ENCODE measurements around the gene PPP1R12A. TPM values are rescaled to one million over a fixed set of nuclear protein-coding genes. Genes with fewer than 3 reads are reported as not detected.

PPP1R12A gene
- total and polyA plus RNA-seq, 2 of the 4 experiments (the other 2 are of a cell fraction) = 47.7 to 112 TPM

DNA sequence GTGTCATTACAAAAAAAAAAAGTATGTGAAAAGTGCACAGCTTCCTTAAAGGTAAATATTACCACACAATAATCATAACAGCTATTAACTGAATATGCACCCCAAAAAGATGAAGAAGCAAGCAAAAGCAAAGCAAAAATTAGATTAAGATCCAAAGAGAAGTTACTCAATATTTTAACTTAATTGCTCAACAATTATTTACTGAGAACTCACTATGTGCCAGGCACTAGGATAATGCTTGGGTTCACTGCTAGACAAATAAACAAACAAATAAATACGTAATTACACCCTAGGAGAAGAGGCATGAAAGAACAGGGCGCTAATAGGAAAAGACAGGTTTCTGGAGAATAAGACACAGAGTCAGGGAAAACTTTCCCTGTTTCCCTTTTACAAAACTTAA is 33.4 kb downstream of the PPP1R12A start:
- intact Hi-C loops (cut with micrococcal nuclease) = no loop called here
- Histone ChIP-seq H3K4me2 (ENCODE audit: low read depth, low read length) (no peak overlapping the region), H3K9me1 (ENCODE audit: insufficient read depth, low read length) (peaks cover 6% of the 10 kb centered on the region; the same call in 1 of the 2 replicates), H3K4me1 (ENCODE audit: control insufficient read depth, insufficient read depth, low read length) (peaks cover 2% of the 10 kb centered on the region; the same call in 1 of the 2 replicates), H3K9ac (ENCODE audit: low read depth, low read length) (no peak overlapping the region), H2BK20ac (ENCODE audit: low read depth, low read length) (no peak overlapping the region), H3K9me3 (ENCODE audit: control insufficient read depth, insufficient read depth, low read length) (no peaks in the 10 kb centered on the region), H2AK9ac (replicated peaks; ENCODE audit: low read depth, low read length, poor library complexity) (no peak overlapping the region), H3K79me1 (ENCODE audit: low read depth in 1 of 2, low read length in 2 of 2) (peaks cover 13 to 58% of the 10 kb centered on the region in 2 experiments), H4K8ac (ENCODE audit: low read depth in 2 of 2, low read length in 2 of 2) (no peak overlapping the region), H3K27me3 (ENCODE audit: control insufficient read depth, insufficient read depth, low read length) (no peaks in the 10 kb centered on the region), H4K91ac (ENCODE audit: insufficient read depth, low read depth, low read length) (no peak overlapping the region), H3K18ac (ENCODE audit: low read depth, low read length) (no peak overlapping the region), H3K14ac (replicated peaks; ENCODE audit: low read depth, low read length) (no peak overlapping the region), H3K27ac (ENCODE audit: insufficient read depth, low read length) (no peak overlapping the region), H4K20me1 (ENCODE audit: insufficient read depth, low read length) (peaks cover 78% of the 10 kb centered on the region), H3K23ac (ENCODE audit: low read depth, low read length) (no peak overlapping the region), H4K5ac (ENCODE audit: low read depth, low read length) (no peak overlapping the region), H3K4ac (ENCODE audit: low read depth, low read length) (no peak overlapping the region), H2AFZ (replicated peaks; ENCODE audit: low read length, poor library complexity) (no peak overlapping the region), H3K36me3 (ENCODE audit: control insufficient read depth, insufficient read depth, low read length) (no peaks in the 10 kb centered on the region), H3K4me3 (ENCODE audit: insufficient read depth, low read depth, low read length) (no peak overlapping the region), H2BK15ac (ENCODE audit: low read depth, low read length) (no peak overlapping the region), H2BK5ac (ENCODE audit: low read depth, low read length, poor library complexity, severe bottlenecking) (no peak overlapping the region), H2BK120ac (ENCODE audit: low read depth, low read length) (no peak overlapping the region), H2AK5ac (ENCODE audit: low read depth, low read length) (no peak overlapping the region), H3K56ac (ENCODE audit: extremely low read depth, insufficient read depth, low read length) (no peak overlapping the region)
- ChIA-PET POLR2A (ENCODE audit: unreplicated experiment) (no interaction called here), CTCF (no interaction called here)
- BruUV-seq (replicated peaks) = no TSS peak
- dilution Hi-C loops (cut with HindIII; ENCODE audit: low sequenced_read_pairs, unreplicated experiment) = no loop called here
- ATAC-seq (ENCODE audit: low read depth) = no peak
- DNase-seq = no peak
- WGBS, 2 experiments (ENCODE audit: extremely low coverage in 2 of 2, insufficient read length in 1 of 2) = no CpG with 5 or more reads among the region's 2 CpGs
- TF ChIP-seq, protein P1, sequence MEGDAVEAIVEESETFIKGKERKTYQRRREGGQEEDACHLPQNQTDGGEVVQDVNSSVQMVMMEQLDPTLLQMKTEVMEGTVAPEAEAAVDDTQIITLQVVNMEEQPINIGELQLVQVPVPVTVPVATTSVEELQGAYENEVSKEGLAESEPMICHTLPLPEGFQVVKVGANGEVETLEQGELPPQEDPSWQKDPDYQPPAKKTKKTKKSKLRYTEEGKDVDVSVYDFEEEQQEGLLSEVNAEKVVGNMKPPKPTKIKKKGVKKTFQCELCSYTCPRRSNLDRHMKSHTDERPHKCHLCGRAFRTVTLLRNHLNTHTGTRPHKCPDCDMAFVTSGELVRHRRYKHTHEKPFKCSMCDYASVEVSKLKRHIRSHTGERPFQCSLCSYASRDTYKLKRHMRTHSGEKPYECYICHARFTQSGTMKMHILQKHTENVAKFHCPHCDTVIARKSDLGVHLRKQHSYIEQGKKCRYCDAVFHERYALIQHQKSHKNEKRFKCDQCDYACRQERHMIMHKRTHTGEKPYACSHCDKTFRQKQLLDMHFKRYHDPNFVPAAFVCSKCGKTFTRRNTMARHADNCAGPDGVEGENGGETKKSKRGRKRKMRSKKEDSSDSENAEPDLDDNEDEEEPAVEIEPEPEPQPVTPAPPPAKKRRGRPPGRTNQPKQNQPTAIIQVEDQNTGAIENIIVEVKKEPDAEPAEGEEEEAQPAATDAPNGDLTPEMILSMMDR (conservative IDR thresholded peaks at IDR 0.05; ENCODE audit: low read depth, low read length) = no peak
- TF ChIP-seq CEBPB (IDR thresholded peaks at IDR 0.05; ENCODE audit: low read depth, low read length) = peak; percentile 35; the same call in 1 of the 2 replicates
- in situ Hi-C loops (cut with MboI; ENCODE audit: low sequenced_read_pairs) = no loop called here
